Fibroblast of the aortic adventitia (primary cell): ENCODE data around the gene MYBBP1A. TPM values are rescaled to one million over a fixed set of nuclear protein-coding genes. Genes with fewer than 3 reads are reported as not detected.

ENCODE experiments used
- DNase-seq: peaks from one replicate; pipeline ENCODE4 v3.0.0-alpha.2; 2010; ENCODE audit warnings: low read depth
- H3K4me3 ChIP-seq: 2 replicates; pipeline ENCODE4 v1.5.1; 2011; ENCODE audit warnings: low read depth, mild to moderate bottlenecking, control low read depth, low read length, moderate library complexity
- CTCF ChIP-seq: IDR thresholded peaks from 2 replicates; pipeline ENCODE4 v1.5.1; 2011; ENCODE audit warnings: mild to moderate bottlenecking, low read length, control low read depth, inconsistent platforms; ENCODE audit not compliant: insufficient read depth
- total RNA-seq: library from RNA; depleted of rRNA; stranded (reverse); fragments of >200 nt; gene quantifications from 2 replicates; pipeline ENCODE4 v1.2.3, GENCODE V29; 2012; ENCODE audit warnings: low replicate concordance

MYBBP1A gene
- total RNA-seq, 1 donor: 51.0 TPM

GRCh38 chr17:4506892-4507291 lies 48.3 kb downstream of the MYBBP1A start:
- no peak for DNase-seq
- H3K4me3 ChIP-seq: no peak overlapping the region
- TF ChIP-seq CTCF: no peak

DNA sequence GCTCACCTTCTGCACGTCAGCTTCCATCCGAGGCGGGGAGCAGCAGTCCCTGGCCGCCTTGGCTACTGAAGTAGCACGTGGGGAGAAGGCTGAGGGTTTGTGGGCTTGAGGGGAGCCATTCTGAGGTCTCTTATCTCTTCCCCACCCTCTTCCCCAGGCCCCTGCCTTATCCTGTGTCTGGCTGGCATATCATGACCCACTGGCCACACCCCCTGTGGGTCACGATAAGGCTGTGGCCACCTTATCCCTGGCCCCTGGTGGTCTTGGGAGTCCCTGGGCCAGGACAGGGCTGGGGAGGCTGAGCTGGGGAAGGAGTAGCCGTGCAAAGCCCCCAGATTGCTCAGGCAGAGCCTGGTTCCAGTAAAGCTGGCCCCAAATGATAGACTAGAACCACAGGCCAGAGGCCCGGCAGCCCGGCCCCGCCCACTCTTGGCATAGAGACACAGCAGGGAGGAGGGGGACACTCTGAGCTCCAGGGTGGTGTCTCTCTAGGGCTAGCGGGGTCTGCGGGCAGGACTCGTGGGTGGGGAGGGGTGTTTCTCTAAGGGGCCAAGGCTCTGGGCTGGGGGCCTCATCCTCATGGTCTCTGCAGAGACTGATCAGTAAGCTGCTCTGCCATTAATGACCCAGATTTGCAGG lies 48.9 kb downstream of the MYBBP1A start:
- no peak for TF ChIP-seq CTCF
- DNase-seq: no peak
- no peak overlapping the region for H3K4me3 ChIP-seq

DNA sequence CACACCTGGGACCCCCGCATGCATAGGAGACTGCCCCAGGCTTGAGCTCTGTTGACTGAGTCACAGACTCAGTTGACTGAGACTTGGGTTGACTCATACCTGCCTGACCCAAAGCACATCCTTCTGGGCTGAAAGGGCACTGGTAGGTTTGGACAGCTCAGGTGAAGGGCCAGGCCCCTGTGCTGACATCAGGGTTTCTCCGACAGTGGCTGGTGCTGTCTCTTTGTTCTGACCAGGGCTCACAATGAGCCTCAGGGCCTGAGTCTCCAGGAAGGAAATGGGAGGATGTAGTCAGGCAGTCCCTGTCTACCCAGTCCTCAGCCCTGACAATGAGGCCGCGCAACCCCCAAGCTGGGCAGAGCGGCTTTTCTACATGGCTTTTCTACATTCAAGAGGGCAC lies 50.0 kb downstream of the MYBBP1A start:
- no peak for TF ChIP-seq CTCF
- H3K4me3 ChIP-seq: no peak overlapping the region
- DNase-seq: no peak

DNA sequence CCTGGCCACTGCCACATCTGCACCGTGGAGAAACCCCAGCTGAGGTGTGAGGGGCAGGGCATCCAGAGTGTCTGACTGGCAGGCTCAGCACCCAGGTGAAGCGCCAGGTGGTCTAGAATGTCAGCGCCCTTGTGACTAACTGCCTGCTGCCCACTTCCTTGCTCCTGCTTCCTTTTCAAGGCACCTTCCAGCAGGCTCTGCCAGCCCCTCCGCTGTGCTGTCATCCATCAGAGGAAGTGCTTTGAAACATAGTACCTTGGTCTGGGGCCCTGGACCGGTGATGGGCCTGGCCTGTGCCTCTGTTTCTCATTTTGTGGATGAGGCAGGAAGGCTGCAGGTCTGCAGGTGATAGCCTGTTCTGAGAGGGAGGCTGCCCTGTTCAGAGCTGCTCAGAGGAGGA lies 51.0 kb downstream of the MYBBP1A start:
- no peak for TF ChIP-seq CTCF
- DNase-seq: no peak
- no peak overlapping the region for H3K4me3 ChIP-seq

DNA sequence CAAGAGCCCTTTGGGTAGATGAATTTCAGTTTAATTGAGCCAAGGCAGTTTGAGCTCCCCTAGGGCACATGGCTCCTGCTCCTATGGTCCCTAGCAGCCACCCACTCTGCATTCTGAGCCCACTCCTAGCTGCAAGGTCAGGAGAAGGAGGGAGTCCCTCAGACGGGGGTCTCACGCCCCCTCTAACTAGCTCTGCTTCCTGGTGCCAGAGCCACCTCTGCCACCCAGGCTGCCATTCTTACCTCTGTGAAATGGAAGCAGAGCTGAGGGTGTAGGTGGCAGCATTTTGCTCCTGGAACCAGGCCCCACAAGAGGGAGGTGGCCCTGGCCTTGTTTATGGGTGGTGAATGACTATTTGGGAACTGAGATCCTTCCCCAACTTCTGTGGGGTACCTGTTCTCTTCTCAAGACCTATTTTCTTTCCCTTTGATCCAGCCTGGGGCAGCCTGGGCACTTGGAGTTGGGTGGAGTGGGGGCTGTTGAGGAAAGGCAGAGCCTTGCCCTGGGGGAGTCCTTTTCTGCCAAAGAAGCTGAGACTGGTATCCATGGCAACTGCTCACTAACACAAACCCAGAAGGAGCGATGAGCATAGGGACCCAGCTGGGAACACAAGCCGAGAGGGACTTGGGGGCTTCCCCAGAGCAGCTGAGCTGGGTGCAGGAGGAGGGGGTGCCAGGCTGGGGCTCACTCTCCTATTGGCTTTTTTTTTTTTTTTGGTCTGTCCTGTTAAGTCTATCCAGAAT lies 51.7 kb downstream of the MYBBP1A start:
- no peak for DNase-seq

GRCh38 chr17:4502466-4503154 lies 52.6 kb downstream of the MYBBP1A start:
- no peak for TF ChIP-seq CTCF
- DNase-seq: no peak

More for the DNA sequence above, 51.7 kb downstream of the MYBBP1A start:
- no peak overlapping the region for H3K4me3 ChIP-seq
- no peak for TF ChIP-seq CTCF

More at GRCh38 chr17:4502466-4503154, 52.6 kb downstream of the MYBBP1A start:
- no peak overlapping the region for H3K4me3 ChIP-seq
